Caco-2 (cell line): Measurements from ENCODE around the gene CADPS2. TPM values are rescaled to one million over a fixed set of nuclear protein-coding genes. Genes with fewer than 3 reads are reported as not detected.

ENCODE experiments used
- BruUV-seq: library from RNA; stranded (reverse); fragments of 400-500 nt; replicated peaks from 2 replicates; lab custom pipeline; 2021; lab: Mats Ljungman, UMichigan
- CTCF ChIA-PET: fragments of 300-600 bp; sonication (Branson Sonifier 250); formaldehyde crosslinking; loops from one replicate; lab custom pipeline; 2022; ENCODE audit warnings: antibody characterized with exemption; lab: Charles Lee
- POLR2A ChIA-PET: fragments of 300-600 bp; sonication (Branson Sonifier 250); formaldehyde crosslinking; loops from one replicate; lab custom pipeline; 2022; ENCODE audit warnings: antibody characterized with exemption; lab: Charles Lee
- DNase-seq, 2 experiments: peaks; one replicate each; pipeline versions ENCODE4 v3.0.0 to v3.0.0-alpha.2; 2020 to 2022
- H3K27me3 ChIP-seq: replicated peaks from 2 replicates; pipeline ENCODE4 v1.6.0; 2011; ENCODE audit warnings: low read length; ENCODE audit not compliant: control insufficient read depth, insufficient read depth
- H3K36me3 ChIP-seq: 2 replicates; pipeline ENCODE4 v1.5.1; 2011; ENCODE audit warnings: low read length; ENCODE audit not compliant: control insufficient read depth, insufficient read depth
- H3K4me1 ChIP-seq: fragments of 250-450 bp; sonication (Bioruptor Pico); 2 replicates; pipeline ENCODE4 v1.5.1; 2020; ENCODE audit warnings: mild to moderate bottlenecking
- H3K4me3 ChIP-seq: 2 replicates; pipeline ENCODE4 v1.5.1; 2011; ENCODE audit warnings: low read depth, mild to moderate bottlenecking, control low read depth, low read length
- H3K9me3 ChIP-seq: fragments of 250-450 bp; sonication (Bioruptor Pico); 2 replicates; pipeline ENCODE4 v1.5.1; 2020; ENCODE audit warnings: mild to moderate bottlenecking, moderate library complexity
- H3K27ac Mint-ChIP-seq: one replicate; pipeline ENCODE4 v1.8.0; 2022; ENCODE audit warnings: mixed read lengths; ENCODE audit not compliant: unreplicated experiment
- H3K27me3 Mint-ChIP-seq: one replicate; pipeline ENCODE4 v1.8.0; 2022; ENCODE audit warnings: mixed read lengths; ENCODE audit not compliant: insufficient read depth, unreplicated experiment
- H3K36me3 Mint-ChIP-seq: one replicate; pipeline ENCODE4 v1.8.0; 2022; ENCODE audit warnings: mild to moderate bottlenecking, mixed read lengths; ENCODE audit not compliant: insufficient read depth, unreplicated experiment
- H3K4me1 Mint-ChIP-seq: one replicate; pipeline ENCODE4 v1.8.0; 2022; ENCODE audit warnings: low read depth, mixed read lengths; ENCODE audit not compliant: unreplicated experiment
- H3K4me3 Mint-ChIP-seq: one replicate; pipeline ENCODE4 v1.8.0; 2022; ENCODE audit warnings: mild to moderate bottlenecking, moderate library complexity, mixed read lengths; ENCODE audit not compliant: unreplicated experiment
- H3K9me3 Mint-ChIP-seq: one replicate; pipeline ENCODE4 v1.8.0; 2022; ENCODE audit warnings: mixed read lengths; ENCODE audit not compliant: unreplicated experiment
- intact Hi-C: fragments of 100-400 bp; cut with micrococcal nuclease; formaldehyde crosslinking; loops from one replicate; pipeline ENCODE4 v1.10.0; 2022; ENCODE audit not compliant: unreplicated experiment
- total RNA-seq: library from RNA; stranded (reverse); gene quantifications from 2 replicates; pipeline ENCODE4 v1.2.3, GENCODE V29; 2022
- TF ChIP-seq, protein P1 (sequence below), 2 experiments: fragments of 200-600 bp in 1 of 2; IDR thresholded peaks; 1 replicate in 1 of 2; 2 replicates in 1 of 2; pipeline versions ENCODE4 v1.5.1 to v1.8.0; 2011 to 2022; ENCODE audit warnings: antibody characterized with exemption in 1 of 2, control low read depth in 1 of 2, inconsistent platforms in 1 of 2, low read depth in 1 of 2, low read length in 1 of 2, mild to moderate bottlenecking in 1 of 2, moderate library complexity in 1 of 2; ENCODE audit not compliant: insufficient read depth in 1 of 2, severe bottlenecking in 1 of 2, unreplicated experiment in 1 of 2

Gene CADPS2
- total RNA-seq, 1 experiment from 2014 or later, result 2.7 TPM

DNA sequence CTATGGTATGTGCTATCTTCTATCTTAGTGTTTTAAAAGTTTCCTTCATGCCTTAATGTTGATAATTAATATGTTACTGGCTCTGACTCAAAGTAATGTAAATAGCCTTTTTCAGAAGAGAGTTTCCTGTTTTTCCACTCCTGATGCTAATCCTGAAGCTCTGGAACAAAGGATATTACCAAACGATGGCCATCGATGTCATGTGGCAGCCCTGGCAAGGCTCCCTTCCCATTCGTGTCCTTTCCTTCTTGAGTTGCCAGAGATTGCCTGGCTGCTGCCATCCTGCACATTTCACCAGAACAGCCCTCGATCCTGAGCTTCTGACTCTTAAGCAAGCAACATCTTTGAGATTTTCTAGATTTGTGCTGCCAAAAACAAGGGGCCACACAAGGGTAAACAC lies 233.4 kb downstream of the CADPS2 start:
- DNase-seq, result no peak
- no TSS peak for BruUV-seq
- intact Hi-C loops, result no loop called here
- Mint-ChIP-seq H3K9me3 (no peaks in the 10 kb centered on the region), H3K4me3 (no peak overlapping the region), H3K27me3 (no peaks in the 10 kb centered on the region), H3K4me1 (peaks cover 13% of the 10 kb centered on the region), H3K36me3 (no peaks in the 10 kb centered on the region), H3K27ac (no peak overlapping the region)
- H3K36me3 ChIP-seq, result no peaks in the 10 kb centered on the region
- H3K4me3 ChIP-seq, result no peak overlapping the region
- H3K27me3 ChIP-seq, result no peaks in the 10 kb centered on the region
- POLR2A ChIA-PET, result interaction anchor here (0.6 kb wide), 1 partner anchor 17 kb away, joined by 3 read pairs; no protein-coding TSS in a partner anchor
- CTCF ChIA-PET, result no interaction called here
- TF ChIP-seq, protein P1, sequence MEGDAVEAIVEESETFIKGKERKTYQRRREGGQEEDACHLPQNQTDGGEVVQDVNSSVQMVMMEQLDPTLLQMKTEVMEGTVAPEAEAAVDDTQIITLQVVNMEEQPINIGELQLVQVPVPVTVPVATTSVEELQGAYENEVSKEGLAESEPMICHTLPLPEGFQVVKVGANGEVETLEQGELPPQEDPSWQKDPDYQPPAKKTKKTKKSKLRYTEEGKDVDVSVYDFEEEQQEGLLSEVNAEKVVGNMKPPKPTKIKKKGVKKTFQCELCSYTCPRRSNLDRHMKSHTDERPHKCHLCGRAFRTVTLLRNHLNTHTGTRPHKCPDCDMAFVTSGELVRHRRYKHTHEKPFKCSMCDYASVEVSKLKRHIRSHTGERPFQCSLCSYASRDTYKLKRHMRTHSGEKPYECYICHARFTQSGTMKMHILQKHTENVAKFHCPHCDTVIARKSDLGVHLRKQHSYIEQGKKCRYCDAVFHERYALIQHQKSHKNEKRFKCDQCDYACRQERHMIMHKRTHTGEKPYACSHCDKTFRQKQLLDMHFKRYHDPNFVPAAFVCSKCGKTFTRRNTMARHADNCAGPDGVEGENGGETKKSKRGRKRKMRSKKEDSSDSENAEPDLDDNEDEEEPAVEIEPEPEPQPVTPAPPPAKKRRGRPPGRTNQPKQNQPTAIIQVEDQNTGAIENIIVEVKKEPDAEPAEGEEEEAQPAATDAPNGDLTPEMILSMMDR (IDR thresholded peaks at IDR 0.05; ENCODE audit: insufficient read depth in 1 of 2, low read depth in 1 of 2, low read length in 1 of 2, severe bottlenecking in 1 of 2, unreplicated experiment in 1 of 2), result no peak
- peaks cover 5% of the 10 kb centered on the region for H3K4me1 ChIP-seq
- H3K9me3 ChIP-seq, result no peaks in the 10 kb centered on the region

DNA sequence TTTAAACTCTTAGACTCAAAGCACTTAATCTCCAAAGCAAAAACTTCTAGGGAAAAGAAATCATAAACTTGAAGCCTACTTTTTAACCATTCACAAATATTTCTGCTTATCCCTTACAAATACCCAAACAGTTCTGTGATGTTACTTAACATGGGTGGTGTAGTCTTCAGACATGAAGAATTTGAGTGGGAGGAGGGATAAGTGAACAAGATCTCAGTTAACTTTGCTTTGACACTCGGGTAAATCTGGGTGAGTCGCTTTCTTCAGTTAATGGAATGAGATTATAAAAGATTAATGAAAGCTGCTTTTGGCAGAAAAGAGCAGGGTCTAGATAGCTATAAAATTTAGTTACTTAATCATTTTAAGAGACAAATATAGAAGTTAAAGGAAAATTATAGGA lies 234.8 kb downstream of the CADPS2 start:
- no TSS peak for BruUV-seq
- POLR2A ChIA-PET, result no interaction called here
- Histone ChIP-seq H3K36me3 (no peaks in the 10 kb centered on the region), H3K27me3 (no peaks in the 10 kb centered on the region), H3K4me3 (no peak overlapping the region), H3K9me3 (no peaks in the 10 kb centered on the region), H3K4me1 (peaks cover 10% of the 10 kb centered on the region)
- TF ChIP-seq, protein P1 (IDR thresholded peaks at IDR 0.05; ENCODE audit: insufficient read depth in 1 of 2, low read depth in 1 of 2, low read length in 1 of 2, severe bottlenecking in 1 of 2, unreplicated experiment in 1 of 2), result no peak
- CTCF ChIA-PET, result no interaction called here
- intact Hi-C loops, result no loop called here
- Mint-ChIP-seq H3K36me3 (no peaks in the 10 kb centered on the region), H3K27me3 (no peaks in the 10 kb centered on the region), H3K4me3 (no peak overlapping the region), H3K9me3 (no peaks in the 10 kb centered on the region), H3K4me1 (peaks cover 18% of the 10 kb centered on the region), H3K27ac (no peak overlapping the region)
- no peak for DNase-seq

DNA sequence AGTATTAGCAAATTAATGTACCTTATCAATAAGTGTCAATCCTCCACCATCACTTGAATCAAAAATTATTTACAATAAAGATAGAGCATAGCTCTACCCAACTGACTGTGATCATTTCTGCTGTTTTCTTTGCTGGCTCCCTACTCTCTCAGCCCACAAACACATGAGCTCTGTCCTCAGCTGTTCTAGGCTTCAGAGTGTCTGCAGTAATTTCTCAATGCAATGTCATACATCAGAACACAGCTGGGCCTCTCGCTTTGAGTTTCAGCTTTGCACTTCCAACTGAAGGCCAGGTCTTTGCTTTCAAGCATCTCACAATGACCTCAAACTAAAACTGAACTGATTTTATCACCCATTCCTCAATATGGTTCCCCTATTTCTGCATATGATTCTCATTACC lies 243.0 kb downstream of the CADPS2 start:
- BruUV-seq, result no TSS peak

More for the DNA sequence above, 243.0 kb downstream of the CADPS2 start:
- Mint-ChIP-seq H3K27me3 (no peaks in the 10 kb centered on the region), H3K36me3 (no peaks in the 10 kb centered on the region), H3K4me1 (peaks cover 14% of the 10 kb centered on the region), H3K9me3 (no peaks in the 10 kb centered on the region), H3K27ac (no peak overlapping the region), H3K4me3 (no peak overlapping the region)
- intact Hi-C loops, result no loop called here
- no peaks in the 10 kb centered on the region for H3K36me3 ChIP-seq
- ChIA-PET CTCF (no interaction called here), POLR2A (interaction anchor here (0.6 kb wide), 1 partner anchor 35 kb away, joined by 4 read pairs; no protein-coding TSS in a partner anchor)
- TF ChIP-seq, protein P1 (IDR thresholded peaks at IDR 0.05; ENCODE audit: insufficient read depth in 1 of 2, low read depth in 1 of 2, low read length in 1 of 2, severe bottlenecking in 1 of 2, unreplicated experiment in 1 of 2), result no peak
- H3K4me3 ChIP-seq, result no peak overlapping the region
- H3K4me1 ChIP-seq, result peaks cover 8% of the 10 kb centered on the region
- DNase-seq, result no peak
- no peaks in the 10 kb centered on the region for H3K9me3 ChIP-seq
- no peaks in the 10 kb centered on the region for H3K27me3 ChIP-seq
